ENCODE measurements around the gene ARHGAP4. TPM values are rescaled to one million over a fixed set of nuclear protein-coding genes. Genes with fewer than 3 reads are reported as not detected.

The ARHGAP4 gene
- total RNA-seq, 1 experiment from 2014 or later, result 47.0 TPM

DNA sequence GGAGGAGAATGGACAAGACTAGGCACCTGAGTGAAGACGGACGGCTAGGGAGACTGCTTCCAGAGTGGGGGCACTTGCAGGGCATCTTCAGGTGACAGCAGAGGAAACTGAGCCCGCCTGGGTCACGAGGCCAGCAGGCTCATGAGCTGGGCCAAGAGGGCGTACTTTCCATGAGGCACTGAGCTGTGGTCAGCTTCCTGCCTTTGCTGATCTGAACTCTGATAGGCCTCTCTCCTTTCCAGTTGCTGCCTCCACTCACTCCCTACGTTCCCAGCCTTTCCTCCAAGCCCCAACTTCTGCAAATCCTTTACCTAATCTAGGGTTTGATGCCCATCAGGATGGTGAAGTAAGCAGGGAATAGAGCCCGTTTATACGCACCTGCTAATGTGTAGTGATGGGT lies 38.7 kb downstream of the ARHGAP4 start:
- Histone ChIP-seq H3F3A (ENCODE audit: insufficient read depth, low read depth) (no peaks in the 10 kb centered on the region), H3K4me2 (peak overlapping the region; percentile 23; the same call in 1 of the 2 replicates), H3K36me3 (ENCODE audit: low read depth) (no peaks in the 10 kb centered on the region), H4K20me1 (ENCODE audit: insufficient read depth) (no peaks in the 10 kb centered on the region; the same call in 1 of the 2 replicates), H3K4me3 (no peak overlapping the region), H3K27me3 (ENCODE audit: insufficient read depth, low read depth) (peaks cover 11% of the 10 kb centered on the region), H3K79me2 (ENCODE audit: low read depth) (no peaks in the 10 kb centered on the region), H2AFZ (no peak overlapping the region), H3K4me1 (replicated peaks; ENCODE audit: insufficient read depth) (0 out of 2 replicates have a peak, but pooled peaks cover 12% of the 10 kb centered on the region), H3K9me3 (ENCODE audit: insufficient read depth, low read depth) (no peaks in the 10 kb centered on the region), H3K27ac (no peak overlapping the region), H3K9me2 (ENCODE audit: insufficient read depth) (no peaks in the 10 kb centered on the region)
- BruUV-seq (replicated peaks), result no TSS peak
- intact Hi-C loops (cut with micrococcal nuclease; ENCODE audit: unreplicated experiment), result loop anchor here (2.0 to 10.0 kb wide), 3 partner anchors 13 to 183 kb away; partner anchors contain the start of genes IDH3G and SSR4
- no peak for DNase-seq
- TF ChIP-seq, protein P1, sequence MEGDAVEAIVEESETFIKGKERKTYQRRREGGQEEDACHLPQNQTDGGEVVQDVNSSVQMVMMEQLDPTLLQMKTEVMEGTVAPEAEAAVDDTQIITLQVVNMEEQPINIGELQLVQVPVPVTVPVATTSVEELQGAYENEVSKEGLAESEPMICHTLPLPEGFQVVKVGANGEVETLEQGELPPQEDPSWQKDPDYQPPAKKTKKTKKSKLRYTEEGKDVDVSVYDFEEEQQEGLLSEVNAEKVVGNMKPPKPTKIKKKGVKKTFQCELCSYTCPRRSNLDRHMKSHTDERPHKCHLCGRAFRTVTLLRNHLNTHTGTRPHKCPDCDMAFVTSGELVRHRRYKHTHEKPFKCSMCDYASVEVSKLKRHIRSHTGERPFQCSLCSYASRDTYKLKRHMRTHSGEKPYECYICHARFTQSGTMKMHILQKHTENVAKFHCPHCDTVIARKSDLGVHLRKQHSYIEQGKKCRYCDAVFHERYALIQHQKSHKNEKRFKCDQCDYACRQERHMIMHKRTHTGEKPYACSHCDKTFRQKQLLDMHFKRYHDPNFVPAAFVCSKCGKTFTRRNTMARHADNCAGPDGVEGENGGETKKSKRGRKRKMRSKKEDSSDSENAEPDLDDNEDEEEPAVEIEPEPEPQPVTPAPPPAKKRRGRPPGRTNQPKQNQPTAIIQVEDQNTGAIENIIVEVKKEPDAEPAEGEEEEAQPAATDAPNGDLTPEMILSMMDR (conservative IDR thresholded peaks at IDR 0.05), result no peak
- no peak for TF ChIP-seq EZH2 (IDR thresholded peaks at IDR 0.05; ENCODE audit: low read depth)
- POLR2A ChIA-PET (ENCODE audit: unreplicated experiment), result interaction anchor here (0.5 to 0.6 kb wide), 2 partner anchors 46 to 168 kb away, joined by 3 to 6 read pairs; no protein-coding TSS in a partner anchor
- CTCF ChIA-PET, result interaction anchor here (0.5 to 0.6 kb wide), 3 partner anchors 14 to 237 kb away, joined by 4 to 5 read pairs (median 4); no protein-coding TSS in a partner anchor

DNA sequence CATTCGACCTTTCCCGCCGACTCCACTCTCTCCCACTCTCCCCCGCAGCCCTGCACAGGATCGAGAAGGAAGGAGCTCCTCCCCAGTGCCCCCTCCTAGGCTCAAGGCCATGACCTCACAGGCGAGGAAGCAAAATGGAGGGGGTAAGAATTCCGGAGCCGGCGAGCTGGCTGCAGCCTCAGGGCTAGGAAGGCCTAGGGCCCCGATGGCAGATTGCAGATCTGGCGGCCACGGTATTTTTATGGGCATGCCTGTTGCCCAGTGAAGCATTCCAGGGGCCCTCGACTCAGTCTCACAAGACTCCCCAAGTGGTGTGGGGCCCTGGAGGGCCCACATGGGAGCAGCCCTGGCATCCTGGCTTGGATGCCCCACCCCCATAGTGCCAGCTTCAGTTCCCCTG lies 39.1 kb downstream of the ARHGAP4 start:
- no peak overlapping the region for H3K4me3 ChIP-seq
- H3K9me3 ChIP-seq (ENCODE audit: insufficient read depth, low read depth), result no peaks in the 10 kb centered on the region
- no peaks in the 10 kb centered on the region for H3K36me3 ChIP-seq (ENCODE audit: low read depth)
- H3K79me2 ChIP-seq (ENCODE audit: low read depth), result no peaks in the 10 kb centered on the region
- H3K4me2 ChIP-seq, result peak overlapping the region; percentile 23; the same call in 1 of the 2 replicates
- 0 out of 2 replicates have a peak, but pooled peaks cover 12% of the 10 kb centered on the region for H3K4me1 ChIP-seq (replicated peaks; ENCODE audit: insufficient read depth)
- H3K9me2 ChIP-seq (ENCODE audit: insufficient read depth), result no peaks in the 10 kb centered on the region
- TF ChIP-seq, protein P1 (conservative IDR thresholded peaks at IDR 0.05), result no peak
- TF ChIP-seq EZH2 (IDR thresholded peaks at IDR 0.05; ENCODE audit: low read depth), result no peak
- H3F3A ChIP-seq (ENCODE audit: insufficient read depth, low read depth), result no peaks in the 10 kb centered on the region
- intact Hi-C loops (cut with micrococcal nuclease; ENCODE audit: unreplicated experiment), result loop anchor here (2.0 to 10.0 kb wide), 3 partner anchors 14 to 182 kb away; partner anchors contain the start of genes IDH3G and SSR4
- no TSS peak for BruUV-seq (replicated peaks)
- CTCF ChIA-PET, result interaction anchor here (0.5 to 0.6 kb wide), 2 partner anchors 211 to 237 kb away, joined by 4 read pairs; no protein-coding TSS in a partner anchor
- DNase-seq, result peak in 1 of 2 experiments; percentile 74
- POLR2A ChIA-PET (ENCODE audit: unreplicated experiment), result interaction anchor here (0.6 to 0.7 kb wide), 2 partner anchors 47 to 558 kb away, joined by 3 to 6 read pairs; no protein-coding TSS in a partner anchor
- peaks cover 11% of the 10 kb centered on the region for H3K27me3 ChIP-seq (ENCODE audit: insufficient read depth, low read depth)
- H2AFZ ChIP-seq, result no peak overlapping the region
- H4K20me1 ChIP-seq (ENCODE audit: insufficient read depth), result no peaks in the 10 kb centered on the region; the same call in 1 of the 2 replicates
- H3K27ac ChIP-seq, result no peak overlapping the region

DNA sequence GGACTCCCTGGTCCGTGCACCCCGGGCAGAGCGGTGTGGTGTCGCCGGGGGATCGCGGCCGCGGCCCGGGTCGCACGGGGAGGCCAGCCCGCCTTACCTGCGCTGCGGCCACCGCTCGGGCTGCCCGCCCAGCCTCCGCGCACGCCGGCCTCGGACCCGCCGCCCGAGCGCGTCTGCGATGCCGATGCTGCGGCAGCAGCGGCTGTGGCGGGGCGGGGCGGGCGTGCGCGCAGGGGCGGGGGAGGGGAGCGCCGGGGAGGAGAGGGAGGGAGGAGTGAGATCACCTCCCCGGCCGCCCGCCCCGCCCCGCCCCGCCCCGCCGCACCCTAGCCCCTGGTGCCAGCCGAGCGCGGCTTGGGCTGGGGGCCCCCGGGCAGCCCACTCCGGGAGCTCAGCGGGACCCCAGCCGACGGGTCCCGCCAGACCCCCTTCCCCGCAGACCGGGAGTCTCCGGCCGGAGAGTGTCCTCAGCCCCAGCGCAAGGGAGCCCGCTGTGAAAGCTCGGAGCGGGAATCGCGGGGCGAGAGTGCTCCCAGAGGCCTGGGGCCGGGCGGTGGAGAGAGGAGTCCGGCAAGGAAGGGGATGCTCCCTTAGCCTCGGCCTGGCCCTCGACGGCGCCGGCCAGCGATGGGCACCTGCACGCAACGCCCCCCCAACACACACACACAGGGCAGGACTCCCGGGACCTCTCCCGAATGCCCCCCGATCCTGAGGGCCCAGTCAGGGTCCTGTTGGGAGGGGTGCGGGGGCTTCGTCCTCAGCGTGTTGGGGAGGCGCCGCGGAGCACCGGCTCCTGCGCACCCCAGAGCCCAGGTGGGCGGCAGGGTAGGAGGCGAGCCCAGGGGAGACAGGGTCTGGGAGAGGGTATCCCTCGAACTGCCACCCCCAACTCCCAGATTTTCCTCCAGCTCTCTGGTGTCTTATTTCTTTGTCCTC lies 39.8 kb downstream of the ARHGAP4 start, which contains the start of gene L1CAM:
Gene L1CAM (minus strand): TSS at position 206 of the 936 bp plus-strand sequence. CDS start 10,337 bp downstream, outside the sequence.
- Histone ChIP-seq H3K27me3 (ENCODE audit: insufficient read depth, low read depth) (peaks cover 11% of the 10 kb centered on the region), H4K20me1 (ENCODE audit: insufficient read depth) (no peaks in the 10 kb centered on the region; the same call in 1 of the 2 replicates), H3K4me2 (peak within 1 kb of the TSS; percentile 50), H3K27ac (no peak within 1 kb of the TSS), H3K9me2 (ENCODE audit: insufficient read depth) (no peaks in the 10 kb centered on the region), H3K36me3 (ENCODE audit: low read depth) (no peaks in the 10 kb centered on the region), H3K4me1 (replicated peaks; ENCODE audit: insufficient read depth) (0 out of 2 replicates have a peak, but pooled peaks cover 12% of the 10 kb centered on the region), H3K4me3 (no peak within 1 kb of the TSS), H3K79me2 (ENCODE audit: low read depth) (no peaks in the 10 kb centered on the region), H3K9me3 (ENCODE audit: insufficient read depth, low read depth) (no peaks in the 10 kb centered on the region), H2AFZ (no peak within 1 kb of the TSS), H3F3A (ENCODE audit: insufficient read depth, low read depth) (no peaks in the 10 kb centered on the region)
- TF ChIP-seq, protein P1 (conservative IDR thresholded peaks at IDR 0.05), result no peak
- TF ChIP-seq EZH2 (IDR thresholded peaks at IDR 0.05; ENCODE audit: low read depth), result no peak
- DNase-seq, result no peak
- ChIA-PET CTCF (no interaction called here), POLR2A (ENCODE audit: unreplicated experiment) (interaction anchor here (0.7 kb wide), 1 partner anchor 559 kb away, joined by 3 read pairs; no protein-coding TSS in a partner anchor)
- no TSS peak for BruUV-seq (replicated peaks)
- intact Hi-C loops (cut with micrococcal nuclease; ENCODE audit: unreplicated experiment), result loop anchor here (2.0 to 10.0 kb wide), 4 partner anchors 15 to 181 kb away; partner anchors contain the start of genes IDH3G and SSR4
